GM12878 (cell line): Measurements from ENCODE around the gene USP31. TPM values are rescaled to one million over a fixed set of nuclear protein-coding genes. Genes with fewer than 3 reads are reported as not detected.

Experiments
- ATAC-seq: fragments of 200-7000 bp; cut with Tn5 transposase; 3 replicates; pipeline ENCODE4 v1.9.1; 2020; ENCODE audit warnings: mild to moderate bottlenecking, moderate library complexity
- BruUV-seq: library from RNA; stranded (reverse); fragments of 400-500 nt; replicated peaks from 2 replicates; lab custom pipeline; 2021; lab: Mats Ljungman, UMichigan
- CTCF ChIA-PET: fragments of 300-600 bp; sonication (Branson Sonifier 250); formaldehyde crosslinking; extraction: SDS; loops from one replicate; lab custom pipeline; 2021; ENCODE audit warnings: inconsistent platforms; lab: Yijun Ruan, JAX
- POLR2A ChIA-PET: fragments of 350-600 bp; formaldehyde crosslinking; extraction: SDS; loops from one replicate; lab custom pipeline; 2021; ENCODE audit warnings: inconsistent platforms; lab: Charles Lee
- RAD21 ChIA-PET: fragments of 300-600 bp; sonication (Branson Sonifier 250); formaldehyde crosslinking; loops from one replicate; lab custom pipeline; 2023; ENCODE audit warnings: antibody characterized with exemption; ENCODE audit not compliant: unreplicated experiment; lab: Charles Lee
- SMC1A ChIA-PET: fragments of 300-600 bp; sonication (Branson Sonifier 250); formaldehyde crosslinking; loops from one replicate; lab custom pipeline; 2023; ENCODE audit not compliant: unreplicated experiment, uncharacterized antibody; lab: Charles Lee
- DNase-seq: peaks from one replicate; pipeline ENCODE4 v3.0.0-alpha.2; 2011; ENCODE audit warnings: low read depth, low spot score
- FAIRE-seq: peaks from 3 replicates; lab custom pipeline; 2011; peaks lifted over from hg19 to GRCh38; lab: Jason Lieb, UNC
- H2AFZ ChIP-seq: 2 replicates; pipeline ENCODE4 v1.6.0; 2011; ENCODE audit warnings: low read depth, low read length, control low read depth; ENCODE audit not compliant: control insufficient read depth
- H3K27ac ChIP-seq: 2 replicates; pipeline ENCODE4 v1.5.1; 2011; ENCODE audit warnings: control low read depth; ENCODE audit not compliant: control insufficient read depth, insufficient read depth
- H3K27me3 ChIP-seq, 2 experiments: replicated peaks in 1 of 2; 2 replicates each; pipeline versions ENCODE4 v1.6.0 to v1.6.1; 2011; ENCODE audit warnings: low read length in 1 of 2; ENCODE audit not compliant: control insufficient read depth in 2 of 2, insufficient read depth in 2 of 2
- H3K36me3 ChIP-seq, 2 experiments: 2 replicates each; pipeline ENCODE4 v1.5.1; 2011; ENCODE audit warnings: low read length in 1 of 2; ENCODE audit not compliant: control insufficient read depth in 2 of 2, insufficient read depth in 2 of 2
- H3K4me1 ChIP-seq: 2 replicates; pipeline ENCODE4 v1.6.1; 2011; ENCODE audit warnings: mild to moderate bottlenecking, low read length, moderate library complexity, mixed read lengths; ENCODE audit not compliant: control insufficient read depth, insufficient read depth
- H3K4me2 ChIP-seq: 2 replicates; pipeline ENCODE4 v1.6.0; 2011; ENCODE audit warnings: control low read depth; ENCODE audit not compliant: control insufficient read depth, insufficient read depth
- H3K4me3 ChIP-seq: fragments of 200-600 bp; sonication (generic); 2 replicates; pipeline ENCODE4 v1.5.1; 2016
- H3K79me2 ChIP-seq: 2 replicates; pipeline ENCODE4 v1.6.0; 2011; ENCODE audit warnings: low read length; ENCODE audit not compliant: control insufficient read depth, insufficient read depth
- H3K9ac ChIP-seq: 2 replicates; pipeline ENCODE4 v1.8.0; 2011; ENCODE audit warnings: low read length, control low read depth, mixed read lengths; ENCODE audit not compliant: control insufficient read depth, insufficient read depth
- H3K9me3 ChIP-seq: replicated peaks from 3 replicates; pipeline ENCODE4 v1.5.1; 2011; ENCODE audit warnings: mild to moderate bottlenecking, low read length; ENCODE audit not compliant: control insufficient read depth, insufficient read depth
- H4K20me1 ChIP-seq: 2 replicates; pipeline ENCODE4 v1.6.0; 2011; ENCODE audit not compliant: control insufficient read depth, insufficient read depth
- ATF7 ChIP-seq: fragments of 450-650 bp; IDR thresholded peaks from 2 replicates; pipeline ENCODE4 v1.6.1; 2016; ENCODE audit warnings: low read depth, mild to moderate bottlenecking
- BCL11A ChIP-seq: IDR thresholded peaks from 2 replicates; pipeline ENCODE4 v1.6.1; 2011; ENCODE audit warnings: low read depth, low read length
- BMI1 ChIP-seq: fragments of 450-650 bp; IDR thresholded peaks from 2 replicates; pipeline ENCODE4 v1.6.1; 2016; ENCODE audit warnings: mild to moderate bottlenecking, moderate library complexity, borderline replicate concordance
- EZH2 ChIP-seq: IDR thresholded peaks from 2 replicates; pipeline ENCODE4 v1.6.1; 2012; ENCODE audit warnings: low read depth, mild to moderate bottlenecking, control low read depth, inconsistent platforms, low read length, borderline replicate concordance; ENCODE audit not compliant: control insufficient read depth
- HCFC1 ChIP-seq: fragments of 150-350 bp; IDR thresholded peaks from 2 replicates; pipeline ENCODE4 v1.6.1; 2014; ENCODE audit warnings: low read length
- KLF5 ChIP-seq: fragments of 450-650 bp; IDR thresholded peaks from 2 replicates; pipeline ENCODE4 v1.6.1; 2014; ENCODE audit warnings: mild to moderate bottlenecking; ENCODE audit not compliant: partially characterized antibody
- SREBF1 ChIP-seq: IDR thresholded peaks from 2 replicates; pipeline ENCODE4 v1.6.1; 2012; ENCODE audit warnings: mild to moderate bottlenecking, low read length
- SREBF2 ChIP-seq: IDR thresholded peaks from 2 replicates; pipeline ENCODE4 v1.6.1; 2012; ENCODE audit warnings: mild to moderate bottlenecking, low read length
- WGBS: methylation state at CpG from one replicate; pipeline ENCODE4 v1.1.6; 2016; ENCODE audit warnings: low lambda C conversion rate; ENCODE audit not compliant: insufficient replicate concordance, insufficient coverage; ENCODE audit errors: missing lambda C conversion rate; 5-methylcytosine and 5-hydroxymethylcytosine counted together
- in situ Hi-C: fragments of 300-500 bp; cut with MboI; formaldehyde crosslinking; loops from 9 replicates; pipeline ENCODE4 v1.14.3; 2018; ENCODE audit warnings: mixed read lengths
- intact Hi-C: fragments of 100-400 bp; cut with micrococcal nuclease; formaldehyde crosslinking; loops from one replicate; pipeline ENCODE4 v1.14.2; 2022; ENCODE audit not compliant: unreplicated experiment
- polyA plus RNA-seq, 11 experiments: library from polyadenylated mRNA; depleted of rRNA in 4 of 11; unstranded in 6 of 11; stranded (reverse) in 5 of 11; fragments of >200 nt; fragmentation: Nextera tagmentation in 4 of 11; fragmentation: Illumina TruSeq in 1 of 11; extraction: Ambion mirVana in 4 of 11; extraction: Trizol in 1 of 11; gene quantifications; 1 replicate in 1 of 11; 2 replicates in 10 of 11; pipeline versions ENCODE4 v1.2.1 to v1.2.3, GENCODE V29; 2011 to 2016; ENCODE audit warnings: inconsistent platforms in 2 of 11, missing spikeins in 2 of 11, low read depth in 1 of 11
- total RNA-seq, 4 experiments: library from RNA; depleted of rRNA in 3 of 4; stranded (reverse); fragments of >200 nt in 3 of 4; fragmentation: Illumina TruSeq in 1 of 4; extraction: Trizol in 1 of 4; gene quantifications; 2 replicates each; pipeline versions ENCODE4 v1.2.1 to v1.2.3, GENCODE V29; 2013 to 2021
- TF ChIP-seq, protein P1 (sequence below): IDR thresholded peaks from 2 replicates; pipeline ENCODE4 v1.6.1; 2011; ENCODE audit warnings: borderline replicate concordance, low read depth, mild to moderate bottlenecking, moderate library complexity, low read length; ENCODE audit not compliant: insufficient read depth, poor library complexity, severe bottlenecking
- TF ChIP-seq, protein P2 (sequence below): fragments of 450-650 bp; formaldehyde crosslinking; IDR thresholded peaks from 2 replicates; pipeline ENCODE4 v1.5.0; 2022; ENCODE audit warnings: mild to moderate bottlenecking, missing genetic modification characterization
- TF ChIP-seq, protein P3 (sequence below): fragments of 150-350 bp; IDR thresholded peaks from 2 replicates; pipeline ENCODE4 v1.6.1; 2014; ENCODE audit warnings: mild to moderate bottlenecking, low read depth, low read length

The USP31 gene
- total and polyA plus RNA-seq, 10 of the 15 experiments (the other 5 are each of a cell fraction or from before 2014, with no cell fraction given), result 0.87 to 6.5 (median 3.2) TPM

DNA sequence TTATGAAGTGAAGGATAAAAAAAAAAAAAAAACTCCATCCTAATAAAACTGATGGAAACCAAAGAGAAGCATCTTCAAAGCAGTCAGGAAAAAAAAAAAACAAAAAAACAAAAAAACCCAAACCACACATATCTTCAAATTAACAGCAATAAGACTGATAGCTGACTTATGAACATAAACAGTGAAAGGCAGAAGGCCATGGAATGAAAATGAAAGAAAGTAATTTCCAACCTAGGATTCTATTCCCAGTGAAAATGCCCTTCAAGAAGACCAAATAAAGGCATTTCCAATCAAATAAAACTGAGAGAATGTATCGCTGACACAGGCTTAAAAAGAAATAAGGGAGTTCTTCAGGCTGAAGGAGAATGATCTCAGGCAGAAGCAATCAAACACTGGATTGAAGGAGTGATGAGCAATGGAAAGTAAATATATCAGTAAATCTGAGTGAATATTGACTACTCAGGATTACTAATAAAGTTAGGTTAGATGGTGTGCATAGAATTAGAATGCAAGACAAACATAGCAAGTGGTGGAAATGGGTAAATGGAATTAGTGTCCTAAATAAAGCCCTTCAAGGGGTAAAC is 92.1 kb downstream of the USP31 start:
- Histone ChIP-seq H3K79me2 (no peaks in the 10 kb centered on the region), H3K27ac (no peak overlapping the region), H2AFZ (no peak overlapping the region), H3K9me3 (no peaks in the 10 kb centered on the region), H3K9ac (no peak overlapping the region), H3K4me1 (no peaks in the 10 kb centered on the region), H3K36me3 (no peaks in the 10 kb centered on the region), H3K4me3 (no peak overlapping the region), H4K20me1 (no peaks in the 10 kb centered on the region), H3K4me2 (no peak overlapping the region), H3K27me3 (no peaks in the 10 kb centered on the region; a peak in 1 of 4 replicates)
- ChIA-PET SMC1A (no interaction called here), CTCF (interaction anchor here (1.1 to 1.6 kb wide), 2 partner anchors 10 to 158 kb away, joined by 4 to 5 read pairs; no protein-coding TSS in a partner anchor), RAD21 (no interaction called here), POLR2A (no interaction called here)
- no TSS peak for BruUV-seq
- intact Hi-C loops, result no loop called here
- 0% methylated on average over 1 of the region's 1 CpG for WGBS
- no peak for FAIRE-seq
- in situ Hi-C loops, result no loop called here
- ATAC-seq, result no peak
- DNase-seq, result no peak
- TF ChIP-seq KLF5 (no peak), SREBF2 (no peak)
- TF ChIP-seq, protein P1, sequence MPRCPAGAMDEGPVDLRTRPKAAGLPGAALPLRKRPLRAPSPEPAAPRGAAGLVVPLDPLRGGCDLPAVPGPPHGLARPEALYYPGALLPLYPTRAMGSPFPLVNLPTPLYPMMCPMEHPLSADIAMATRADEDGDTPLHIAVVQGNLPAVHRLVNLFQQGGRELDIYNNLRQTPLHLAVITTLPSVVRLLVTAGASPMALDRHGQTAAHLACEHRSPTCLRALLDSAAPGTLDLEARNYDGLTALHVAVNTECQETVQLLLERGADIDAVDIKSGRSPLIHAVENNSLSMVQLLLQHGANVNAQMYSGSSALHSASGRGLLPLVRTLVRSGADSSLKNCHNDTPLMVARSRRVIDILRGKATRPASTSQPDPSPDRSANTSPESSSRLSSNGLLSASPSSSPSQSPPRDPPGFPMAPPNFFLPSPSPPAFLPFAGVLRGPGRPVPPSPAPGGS, result peak; percentile 69

DNA sequence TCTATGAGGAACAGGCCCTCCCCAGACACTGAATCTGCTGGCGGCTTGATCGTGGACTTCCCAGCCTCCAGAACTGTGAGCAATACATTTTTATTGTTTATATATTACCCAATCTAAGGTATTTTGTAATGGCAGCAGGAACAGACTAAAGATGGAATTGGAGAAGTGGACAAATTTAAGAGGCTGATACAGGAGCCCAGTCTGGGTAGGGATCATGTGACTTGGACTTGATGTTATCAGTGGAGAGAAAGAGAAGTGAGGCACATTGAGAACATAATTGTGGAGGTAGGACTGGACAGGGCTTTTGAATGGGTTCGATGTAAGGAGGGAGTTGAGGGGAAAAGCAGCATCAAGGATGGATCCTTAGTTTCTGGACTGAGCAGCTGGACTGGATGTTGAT is 93.8 kb downstream of the USP31 start:
- Histone ChIP-seq H3K27ac (no peak overlapping the region), H4K20me1 (no peaks in the 10 kb centered on the region), H3K27me3 (no peaks in the 10 kb centered on the region; a peak in 2 of 4 replicates), H3K4me3 (no peak overlapping the region), H3K79me2 (no peaks in the 10 kb centered on the region), H3K9me3 (no peaks in the 10 kb centered on the region), H3K4me1 (no peaks in the 10 kb centered on the region), H2AFZ (no peak overlapping the region), H3K4me2 (no peak overlapping the region), H3K9ac (no peak overlapping the region), H3K36me3 (no peaks in the 10 kb centered on the region)
- intact Hi-C loops (no loop called here), in situ Hi-C loops (no loop called here)
- DNase-seq, result no peak
- ChIA-PET SMC1A (interaction anchor here (1.1 kb wide), 1 partner anchor 391 kb away, joined by 3 read pairs; no protein-coding TSS in a partner anchor), CTCF (interaction anchor here (0.7 to 1.6 kb wide), 3 partner anchors 156 to 1398 kb away, joined by 3 to 5 read pairs (median 3); no protein-coding TSS in a partner anchor), POLR2A (no interaction called here), RAD21 (no interaction called here)
- BruUV-seq, result no TSS peak
- no peak for ATAC-seq
- no peak for FAIRE-seq
- WGBS, result 16% methylated on average over 3 of the region's 3 CpGs
- TF ChIP-seq, protein P2, sequence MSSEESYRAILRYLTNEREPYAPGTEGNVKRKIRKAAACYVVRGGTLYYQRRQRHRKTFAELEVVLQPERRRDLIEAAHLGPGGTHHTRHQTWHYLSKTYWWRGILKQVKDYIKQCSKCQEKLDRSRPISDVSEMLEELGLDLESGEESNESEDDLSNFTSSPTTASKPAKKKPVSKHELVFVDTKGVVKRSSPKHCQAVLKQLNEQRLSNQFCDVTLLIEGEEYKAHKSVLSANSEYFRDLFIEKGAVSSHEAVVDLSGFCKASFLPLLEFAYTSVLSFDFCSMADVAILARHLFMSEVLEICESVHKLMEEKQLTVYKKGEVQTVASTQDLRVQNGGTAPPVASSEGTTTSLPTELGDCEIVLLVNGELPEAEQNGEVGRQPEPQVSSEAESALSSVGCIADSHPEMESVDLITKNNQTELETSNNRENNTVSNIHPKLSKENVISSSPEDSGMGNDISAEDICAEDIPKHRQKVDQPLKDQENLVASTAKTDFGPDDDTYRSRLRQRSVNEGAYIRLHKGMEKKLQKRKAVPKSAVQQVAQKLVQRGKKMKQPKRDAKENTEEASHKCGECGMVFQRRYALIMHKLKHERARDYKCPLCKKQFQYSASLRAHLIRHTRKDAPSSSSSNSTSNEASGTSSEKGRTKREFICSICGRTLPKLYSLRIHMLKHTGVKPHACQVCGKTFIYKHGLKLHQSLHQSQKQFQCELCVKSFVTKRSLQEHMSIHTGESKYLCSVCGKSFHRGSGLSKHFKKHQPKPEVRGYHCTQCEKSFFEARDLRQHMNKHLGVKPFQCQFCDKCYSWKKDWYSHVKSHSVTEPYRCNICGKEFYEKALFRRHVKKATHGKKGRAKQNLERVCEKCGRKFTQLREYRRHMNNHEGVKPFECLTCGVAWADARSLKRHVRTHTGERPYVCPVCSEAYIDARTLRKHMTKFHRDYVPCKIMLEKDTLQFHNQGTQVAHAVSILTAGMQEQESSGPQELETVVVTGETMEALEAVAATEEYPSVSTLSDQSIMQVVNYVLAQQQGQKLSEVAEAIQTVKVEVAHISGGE, result no peak
- no peak for TF ChIP-seq EZH2
- TF ChIP-seq SREBF1, result no peak
- TF ChIP-seq ATF7, result no peak
- TF ChIP-seq BCL11A, result no peak
- TF ChIP-seq, protein P3, sequence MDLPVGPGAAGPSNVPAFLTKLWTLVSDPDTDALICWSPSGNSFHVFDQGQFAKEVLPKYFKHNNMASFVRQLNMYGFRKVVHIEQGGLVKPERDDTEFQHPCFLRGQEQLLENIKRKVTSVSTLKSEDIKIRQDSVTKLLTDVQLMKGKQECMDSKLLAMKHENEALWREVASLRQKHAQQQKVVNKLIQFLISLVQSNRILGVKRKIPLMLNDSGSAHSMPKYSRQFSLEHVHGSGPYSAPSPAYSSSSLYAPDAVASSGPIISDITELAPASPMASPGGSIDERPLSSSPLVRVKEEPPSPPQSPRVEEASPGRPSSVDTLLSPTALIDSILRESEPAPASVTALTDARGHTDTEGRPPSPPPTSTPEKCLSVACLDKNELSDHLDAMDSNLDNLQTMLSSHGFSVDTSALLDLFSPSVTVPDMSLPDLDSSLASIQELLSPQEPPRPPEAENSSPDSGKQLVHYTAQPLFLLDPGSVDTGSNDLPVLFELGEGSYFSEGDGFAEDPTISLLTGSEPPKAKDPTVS, result no peak
- TF ChIP-seq HCFC1, result no peak
- no peak for TF ChIP-seq BMI1
